ENCODE results near the gene LILRB3.
"Not testable (repeated sequence)": the region's sequence is repeated elsewhere in the genome, so short reads cannot be mapped to it uniquely, and the experiment has no call there.

LILRB3 gene

GRCh38 chr19:54209058-54209810, 13.6 kb downstream of the LILRB3 start:
- no peak for DNase-seq

GRCh38 chr19:54208784-54209057, 14.1 kb downstream of the LILRB3 start:
- DNase-seq = no peak

GRCh38 chr19:54207983-54208783, 14.6 kb downstream of the LILRB3 start:
- DNase-seq = peak; percentile 16

GRCh38 chr19:54207676-54207982, 15.2 kb downstream of the LILRB3 start:
- DNase-seq = no peak

GRCh38 chr19:54207193-54207592, 15.6 kb downstream of the LILRB3 start:
- DNase-seq = not testable (repeated sequence)

- DNase-seq = no peak
These were observed 16.0 kb downstream of the LILRB3 start for GRCh38 chr19:54206831-54207177.

- no peak for DNase-seq
These were observed 16.6 kb downstream of the LILRB3 start for GRCh38 chr19:54206030-54206830.

GRCh38 chr19:54204767-54205468, 17.9 kb downstream of the LILRB3 start:
- no peak for DNase-seq

- DNase-seq = no peak
These were observed 19.6 kb downstream of the LILRB3 start for GRCh38 chr19:54203151-54203611.

GRCh38 chr19:54201980-54202379, 20.8 kb downstream of the LILRB3 start:
- no peak for DNase-seq

- DNase-seq = no peak
These were observed 21.6 kb downstream of the LILRB3 start for GRCh38 chr19:54201172-54201701.

- DNase-seq = no peak
These were observed 23.4 kb downstream of the LILRB3 start for GRCh38 chr19:54199401-54199800.

GRCh38 chr19:54197121-54197520, 25.7 kb downstream of the LILRB3 start:
- no peak for DNase-seq

- no peak for DNase-seq
These were observed 26.3 kb downstream of the LILRB3 start for GRCh38 chr19:54196536-54196935.

GRCh38 chr19:54194463-54194862, 28.3 kb downstream of the LILRB3 start:
- DNase-seq = not testable (repeated sequence)

GRCh38 chr19:54193011-54193410, 29.8 kb downstream of the LILRB3 start:
- no peak for DNase-seq

- DNase-seq = no peak
These were observed 30.9 kb downstream of the LILRB3 start for GRCh38 chr19:54191811-54192453.

GRCh38 chr19:54191011-54191810, 31.6 kb downstream of the LILRB3 start, which contains the start of gene TSEN34:
Gene TSEN34 (plus strand): TSS chr19:54191308. CDS start chr19:54191365, 57 bp downstream.
- DNase-seq = peak; percentile 78

- DNase-seq = peak; percentile 100
These were observed 32.2 kb downstream of the LILRB3 start for GRCh38 chr19:54190503-54191010.

GRCh38 chr19:54189735-54190502, 32.9 kb downstream of the LILRB3 start:
- DNase-seq = peak; percentile 100

All from activated T-cell treated with anti-CD3 and anti-CD28 coated beads for 4 hours (primary cell).